Measurements from ENCODE around the gene ZNF181.
"Not testable (repeated sequence)": the region's sequence is repeated elsewhere in the genome, so short reads cannot be mapped to it uniquely, and the experiment has no call there.

ZNF181 gene

GRCh38 chr19:34733746-34734536 lies at the start of gene ZNF181:
TSS of gene ZNF181 (plus strand) at chr19:34734243. CDS start at chr19:34735038, 795 bp downstream.
- peak; percentile 71 for DNase-seq (ENCODE audit: low read depth in 2 of 2)

GRCh38 chr19:34685266-34685665 lies 48.8 kb upstream of the ZNF181 start:
- DNase-seq (ENCODE audit: low read depth in 2 of 2): not testable (repeated sequence)

- no peak for DNase-seq (ENCODE audit: low read depth in 2 of 2)
Measured at GRCh38 chr19:34686455-34686854, 47.6 kb upstream of the ZNF181 start.

- DNase-seq (ENCODE audit: low read depth in 2 of 2): no peak
Measured at GRCh38 chr19:34687348-34687747, 46.7 kb upstream of the ZNF181 start.

- DNase-seq (ENCODE audit: low read depth in 2 of 2): no peak
Measured at GRCh38 chr19:34688592-34688991, 45.5 kb upstream of the ZNF181 start.

- no peak for DNase-seq (ENCODE audit: low read depth in 2 of 2)
Measured at GRCh38 chr19:34690372-34690771, 43.7 kb upstream of the ZNF181 start.

GRCh38 chr19:34692549-34692948 lies 41.5 kb upstream of the ZNF181 start:
- DNase-seq (ENCODE audit: low read depth in 2 of 2): no peak

GRCh38 chr19:34707661-34708060 lies 26.4 kb upstream of the ZNF181 start:
- no peak for DNase-seq (ENCODE audit: low read depth in 2 of 2)

- no peak for DNase-seq (ENCODE audit: low read depth in 2 of 2)
Measured at GRCh38 chr19:34711890-34712289, 22.2 kb upstream of the ZNF181 start.

GRCh38 chr19:34712395-34713261 lies 21.4 kb upstream of the ZNF181 start:
- DNase-seq (ENCODE audit: low read depth in 2 of 2): peak; percentile 2 to 14

- no peak for DNase-seq (ENCODE audit: low read depth in 2 of 2)
Measured at GRCh38 chr19:34713262-34713637, 20.8 kb upstream of the ZNF181 start.

GRCh38 chr19:34715357-34715756 lies 18.7 kb upstream of the ZNF181 start:
- no peak for DNase-seq (ENCODE audit: low read depth in 2 of 2)

GRCh38 chr19:34722353-34722752 lies 11.7 kb upstream of the ZNF181 start:
- DNase-seq (ENCODE audit: low read depth in 2 of 2): no peak

GRCh38 chr19:34725400-34725799 lies 8.6 kb upstream of the ZNF181 start:
- DNase-seq (ENCODE audit: low read depth in 2 of 2): no peak

- DNase-seq (ENCODE audit: low read depth in 2 of 2): no peak
Measured at GRCh38 chr19:34731019-34731829, 2.8 kb upstream of the ZNF181 start.

GRCh38 chr19:34731964-34732363 lies 2.1 kb upstream of the ZNF181 start:
- no peak for DNase-seq (ENCODE audit: low read depth in 2 of 2)

- DNase-seq (ENCODE audit: low read depth in 2 of 2): no peak
Measured at GRCh38 chr19:34732612-34733211, 1.3 kb upstream of the ZNF181 start.

- DNase-seq (ENCODE audit: low read depth in 2 of 2): peak in 1 of 2 donors; percentile 12
Measured at GRCh38 chr19:34733266-34733745, 737 bp upstream of the ZNF181 start.

GRCh38 chr19:34734537-34735103 lies 577 bp downstream of the ZNF181 start:
- no peak for DNase-seq (ENCODE audit: low read depth in 2 of 2)

- DNase-seq (ENCODE audit: low read depth in 2 of 2): no peak
Measured at GRCh38 chr19:34744896-34745690, 11.1 kb downstream of the ZNF181 start.

Measured in stimulated activated CD8-positive, alpha-beta memory T cell treated with anti-CD3 and anti-CD28 coated beads, Interleukin-15, amount 100 ng/mL, for 48 hours (primary cell).